ENCODE results near the gene WDR27. TPM values are rescaled to one million over a fixed set of nuclear protein-coding genes. Genes with fewer than 3 reads are reported as not detected.
A peak's percentile ranks its signal among the peaks of the same experiment; 100 is the strongest.
"Not testable (repeated sequence)": the region's sequence is repeated elsewhere in the genome, so short reads cannot be mapped to it uniquely, and the experiment has no call there.

The WDR27 gene
- total RNA-seq, 1 experiment from 2014 or later = 18.0 TPM

DNA sequence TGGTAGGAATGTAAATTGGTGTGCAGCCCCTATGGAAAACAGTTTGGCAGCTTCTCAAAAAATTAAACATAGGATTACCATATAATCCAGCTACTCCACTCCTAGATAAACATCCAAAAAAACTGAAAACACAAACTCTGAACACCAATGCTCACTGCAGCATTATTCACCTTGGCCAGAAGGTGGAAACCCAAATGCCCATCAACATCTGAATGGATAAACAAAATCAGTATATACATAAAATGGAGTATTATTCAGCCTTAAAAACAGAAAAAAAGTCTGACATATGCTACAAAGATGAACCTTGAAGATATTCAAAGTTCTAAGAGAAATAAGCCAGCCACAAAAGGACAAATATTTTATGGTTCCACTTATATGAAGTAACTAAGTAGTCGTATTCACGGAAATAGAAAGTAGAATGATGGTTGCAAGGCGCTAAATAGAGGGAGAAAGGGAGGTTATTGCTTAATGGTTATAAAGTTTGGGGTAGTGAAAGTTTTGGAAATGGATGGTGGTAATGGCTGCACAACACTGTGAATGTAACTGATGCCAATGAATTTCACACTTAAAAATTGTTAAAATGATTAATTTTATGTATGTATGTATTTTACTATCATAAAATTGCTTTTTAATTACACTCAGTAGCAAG, 18.5 kb upstream of the WDR27 start:
- Histone ChIP-seq H3K4me3 (no peak overlapping the region), H3K36me3 (peaks cover 26% of the 10 kb centered on the region), H3K27me3 (no peaks in the 10 kb centered on the region), H3K9me3 (no peaks in the 10 kb centered on the region)
- no peak for DNase-seq

GRCh38 chr6:169719117-169719516, 17.3 kb upstream of the WDR27 start:
- H3K9me3 ChIP-seq = no peaks in the 10 kb centered on the region
- DNase-seq = no peak
- no peak overlapping the region for H3K4me3 ChIP-seq
- H3K27me3 ChIP-seq = no peaks in the 10 kb centered on the region
- peaks cover 34% of the 10 kb centered on the region for H3K36me3 ChIP-seq

DNA sequence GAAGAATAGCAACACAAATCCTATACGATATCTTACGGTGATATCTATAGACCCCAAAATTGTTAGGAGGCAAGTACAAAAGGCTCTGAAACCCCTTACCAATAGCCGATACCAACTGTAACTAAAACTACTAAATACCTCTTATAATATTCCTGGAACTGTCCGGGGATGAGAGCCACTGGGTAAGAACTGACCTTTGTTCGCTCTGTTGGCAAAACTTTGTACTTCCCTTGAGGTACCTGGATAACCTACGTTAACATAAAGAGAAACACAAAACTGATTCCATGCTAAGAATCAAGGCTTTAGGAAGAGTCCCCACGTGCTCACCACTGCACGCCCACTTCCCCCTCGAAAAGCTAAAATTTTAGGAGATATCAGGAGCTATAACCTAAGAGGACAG, 12.8 kb upstream of the WDR27 start:
- Histone ChIP-seq H3K36me3 (peaks cover 43% of the 10 kb centered on the region), H3K9me3 (no peaks in the 10 kb centered on the region), H3K4me3 (no peak overlapping the region), H3K27me3 (no peaks in the 10 kb centered on the region)
- no peak for DNase-seq

- peaks cover 47% of the 10 kb centered on the region for H3K36me3 ChIP-seq
- no peaks in the 10 kb centered on the region for H3K9me3 ChIP-seq
- no peaks in the 10 kb centered on the region for H3K27me3 ChIP-seq
- H3K4me3 ChIP-seq = no peak overlapping the region
- no peak for DNase-seq
Observed at GRCh38 chr6:169714178-169714577, 12.3 kb upstream of the WDR27 start.

GRCh38 chr6:169710009-169710408, 8.2 kb upstream of the WDR27 start:
- Histone ChIP-seq H3K27me3 (no peaks in the 10 kb centered on the region), H3K36me3 (peaks cover 43% of the 10 kb centered on the region), H3K4me3 (no peak overlapping the region), H3K9me3 (no peaks in the 10 kb centered on the region)
- DNase-seq = no peak

DNA sequence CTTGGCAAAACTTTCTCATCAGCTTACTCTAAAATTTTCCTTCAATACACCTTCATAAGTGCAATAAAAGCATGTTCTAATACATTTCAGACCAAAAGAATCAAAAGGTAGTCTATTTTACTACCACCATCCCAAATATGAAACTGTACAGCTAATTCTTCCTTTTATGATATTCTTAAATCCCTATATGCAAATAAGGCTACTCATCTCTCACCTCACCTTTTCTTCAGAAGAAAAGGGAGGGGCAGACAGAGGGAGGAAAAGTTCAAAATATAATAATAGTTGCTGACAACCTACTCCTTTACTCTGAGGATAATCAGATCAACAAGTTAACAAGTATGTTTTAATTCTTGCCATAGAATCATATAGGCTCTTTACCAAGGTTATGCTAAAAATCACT, 7.5 kb upstream of the WDR27 start:
- no peaks in the 10 kb centered on the region for H3K27me3 ChIP-seq
- H3K4me3 ChIP-seq = no peak overlapping the region
- peaks cover 42% of the 10 kb centered on the region for H3K36me3 ChIP-seq
- H3K9me3 ChIP-seq = no peaks in the 10 kb centered on the region
- no peak for DNase-seq

- no peak overlapping the region for H3K4me3 ChIP-seq
- H3K36me3 ChIP-seq = peaks cover 51% of the 10 kb centered on the region
- H3K27me3 ChIP-seq = no peaks in the 10 kb centered on the region
- DNase-seq = no peak
- H3K9me3 ChIP-seq = no peaks in the 10 kb centered on the region
Observed at GRCh38 chr6:169707772-169708171, 5.9 kb upstream of the WDR27 start.

DNA sequence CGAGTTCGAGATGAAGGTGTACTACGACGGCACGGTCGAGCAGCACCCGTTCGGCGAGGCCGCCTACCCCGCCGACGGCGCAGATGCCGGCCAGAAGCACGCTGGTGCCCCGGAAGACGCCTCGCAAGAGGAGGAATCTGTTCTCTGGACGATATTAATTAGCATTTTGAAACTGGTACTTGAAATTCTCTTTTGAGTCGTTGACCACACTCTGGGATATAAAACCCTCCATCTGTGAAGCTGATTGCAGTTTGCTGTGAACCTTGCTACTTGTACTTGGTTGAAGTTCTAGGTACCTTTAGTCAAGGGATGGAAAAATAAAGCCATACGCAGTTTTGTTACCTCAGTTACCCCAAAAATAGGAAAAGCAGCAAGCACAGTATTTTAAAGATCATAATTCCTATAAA, 1.0 kb upstream of the WDR27 start:
- Histone ChIP-seq H3K36me3 (peaks cover 38% of the 10 kb centered on the region), H3K27me3 (no peaks in the 10 kb centered on the region), H3K9me3 (no peaks in the 10 kb centered on the region), H3K4me3 (peak overlapping the region; percentile 86)
- DNase-seq = no peak

- peak; percentile 13 for DNase-seq
- no peaks in the 10 kb centered on the region for H3K27me3 ChIP-seq
- peak overlapping the region; percentile 86 for H3K4me3 ChIP-seq
- peaks cover 3% of the 10 kb centered on the region; the same call in 1 of the 2 replicates for H3K9me3 ChIP-seq
- H3K36me3 ChIP-seq = peaks cover 47% of the 10 kb centered on the region
Observed at GRCh38 chr6:169701311-169701953, 397 bp downstream of the WDR27 start.

- Histone ChIP-seq H3K9me3 (peaks cover 7% of the 10 kb centered on the region; the same call in 1 of the 2 replicates), H3K4me3 (peak overlapping the region; percentile 86), H3K36me3 (peaks cover 49% of the 10 kb centered on the region), H3K27me3 (no peaks in the 10 kb centered on the region)
- no peak for DNase-seq
Observed at GRCh38 chr6:169700296-169700695, 1.5 kb downstream of the WDR27 start.

- peaks cover 16% of the 10 kb centered on the region for H3K9me3 ChIP-seq
- H3K4me3 ChIP-seq, H3K27me3 ChIP-seq: not testable (repeated sequence)
- H3K36me3 ChIP-seq = peaks cover 49% of the 10 kb centered on the region
- DNase-seq = peak; percentile 15
Observed at GRCh38 chr6:169697115-169697514, 4.7 kb downstream of the WDR27 start.

GRCh38 chr6:169695131-169695530, 6.7 kb downstream of the WDR27 start:
- H3K9me3 ChIP-seq = peaks cover 16% of the 10 kb centered on the region
- H3K27me3 ChIP-seq = no peaks in the 10 kb centered on the region
- no peak for DNase-seq
- no peak overlapping the region for H3K4me3 ChIP-seq
- peaks cover 54% of the 10 kb centered on the region for H3K36me3 ChIP-seq

DNA sequence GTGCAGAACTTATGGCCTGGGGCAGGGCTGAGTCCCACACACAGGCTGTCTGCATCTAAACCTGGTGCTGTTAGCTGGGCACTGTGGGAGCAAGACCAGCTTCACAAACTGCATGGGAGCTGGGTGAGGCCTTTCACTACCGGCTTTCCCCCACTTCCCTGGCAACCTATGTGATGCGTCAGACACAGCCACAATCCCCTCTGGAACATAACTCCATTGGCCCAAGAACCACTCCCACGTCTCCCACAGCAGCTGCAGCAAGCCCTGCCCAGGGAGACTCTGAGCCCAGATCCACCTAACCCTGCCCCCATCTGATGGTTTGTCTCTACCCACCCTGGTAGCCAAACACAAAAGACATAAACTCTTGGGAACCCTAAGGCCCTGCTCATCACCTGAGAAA, 9.3 kb downstream of the WDR27 start:
- Histone ChIP-seq H3K4me3 (no peak overlapping the region), H3K9me3 (peaks cover 16% of the 10 kb centered on the region), H3K36me3 (peaks cover 64% of the 10 kb centered on the region), H3K27me3 (no peaks in the 10 kb centered on the region)
- peak; percentile 69 for DNase-seq

- Histone ChIP-seq H3K36me3 (peaks cover 68% of the 10 kb centered on the region), H3K9me3 (peaks cover 16% of the 10 kb centered on the region), H3K27me3 (no peaks in the 10 kb centered on the region), H3K4me3 (no peak overlapping the region)
- no peak for DNase-seq
Observed at GRCh38 chr6:169691260-169691659, 10.6 kb downstream of the WDR27 start.

- H3K36me3 ChIP-seq = peaks cover 67% of the 10 kb centered on the region
Observed at GRCh38 chr6:169689287-169689686, 12.5 kb downstream of the WDR27 start.

GRCh38 chr6:169685860-169686259, 16.0 kb downstream of the WDR27 start:
- peaks cover 71% of the 10 kb centered on the region for H3K36me3 ChIP-seq
- peaks cover 14% of the 10 kb centered on the region; the same call in 1 of the 2 replicates for H3K9me3 ChIP-seq
- DNase-seq = no peak
- H3K4me3 ChIP-seq = no peak overlapping the region
- H3K27me3 ChIP-seq = no peaks in the 10 kb centered on the region

More at GRCh38 chr6:169689287-169689686, 12.5 kb downstream of the WDR27 start:
- DNase-seq = peak; percentile 27
- Histone ChIP-seq H3K9me3 (peaks cover 23% of the 10 kb centered on the region), H3K4me3 (no peak overlapping the region), H3K27me3 (no peaks in the 10 kb centered on the region)

DNA sequence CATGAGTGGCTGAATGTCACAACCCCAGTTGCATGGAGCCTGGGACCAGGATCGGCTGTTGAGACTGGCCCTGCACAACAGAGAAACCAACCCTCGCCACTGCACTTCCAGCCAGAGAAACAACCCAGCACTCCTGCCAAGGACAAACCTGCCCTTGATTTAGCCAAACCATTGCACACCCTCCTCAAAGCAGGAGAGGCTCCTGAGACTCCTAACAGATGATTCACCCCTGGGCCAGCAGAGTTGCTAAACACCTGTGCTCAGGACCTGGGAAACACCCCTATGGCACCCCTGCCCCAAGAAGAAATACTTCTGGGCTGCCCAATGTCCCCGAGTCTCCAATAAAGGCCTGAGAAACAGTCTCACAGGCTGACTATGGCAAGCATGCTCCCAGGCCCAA, 17.8 kb downstream of the WDR27 start:
- H3K27me3 ChIP-seq = no peaks in the 10 kb centered on the region
- H3K36me3 ChIP-seq = peaks cover 75% of the 10 kb centered on the region
- H3K4me3 ChIP-seq = no peak overlapping the region
- peaks cover 14% of the 10 kb centered on the region; the same call in 1 of the 2 replicates for H3K9me3 ChIP-seq
- no peak for DNase-seq

GRCh38 chr6:169678342-169678741, 23.5 kb downstream of the WDR27 start:
- Histone ChIP-seq H3K4me3 (no peak overlapping the region), H3K9me3 (no peaks in the 10 kb centered on the region), H3K36me3 (peaks cover 46% of the 10 kb centered on the region), H3K27me3 (no peaks in the 10 kb centered on the region)
- DNase-seq = no peak
